Measurements from ENCODE around the gene MOSPD2.

The MOSPD2 gene

GRCh38 chrX:14883826-14884225 is 10.6 kb downstream of the MOSPD2 start:
- no peak for DNase-seq
- TF ChIP-seq GATA1 (IDR thresholded peaks at IDR 0.05; ENCODE audit: low read depth, low read length) (no peak), POLR2A (IDR thresholded peaks at IDR 0.05; ENCODE audit: low read length) (no peak)

DNA sequence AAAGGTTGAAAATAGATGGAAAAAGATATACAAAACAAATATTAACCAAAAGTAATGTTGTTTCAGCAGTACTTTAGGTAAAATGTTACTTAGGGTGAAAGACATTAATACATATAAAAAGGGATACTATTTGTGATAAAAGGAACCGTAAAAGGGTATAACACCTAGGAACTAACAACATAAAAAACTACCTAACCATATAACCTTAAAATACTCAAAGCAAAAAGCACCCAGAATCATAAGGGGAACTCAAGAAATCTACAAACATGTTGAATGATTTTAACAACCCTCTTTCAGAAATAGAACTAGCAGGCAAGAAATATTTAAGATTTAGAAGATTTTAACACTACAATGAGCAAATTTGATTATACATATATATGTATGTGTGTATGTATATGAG is 11.5 kb downstream of the MOSPD2 start:
- DNase-seq = no peak
- TF ChIP-seq GATA1 (IDR thresholded peaks at IDR 0.05; ENCODE audit: low read depth, low read length) (no peak), POLR2A (IDR thresholded peaks at IDR 0.05; ENCODE audit: low read length) (no peak)

DNA sequence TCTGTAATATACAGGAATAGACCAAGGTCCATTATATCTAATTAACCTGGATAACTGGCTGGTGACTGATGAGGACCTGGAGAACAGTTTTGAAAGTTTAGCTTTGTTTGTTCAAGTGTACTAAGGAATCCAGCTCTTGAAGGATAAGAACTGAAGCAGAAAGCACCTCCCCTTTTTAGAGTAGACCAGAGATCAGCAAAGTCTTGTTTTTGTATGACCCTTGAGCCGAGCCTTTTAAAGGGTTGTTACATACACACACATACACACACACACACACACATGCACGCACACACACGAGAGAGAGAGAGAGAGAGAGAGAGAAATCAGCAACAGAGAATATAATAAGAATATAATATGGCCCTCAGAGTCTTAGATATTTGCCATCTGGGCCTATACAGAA is 13.0 kb downstream of the MOSPD2 start:
- TF ChIP-seq GATA1 (IDR thresholded peaks at IDR 0.05; ENCODE audit: low read depth, low read length) (no peak), POLR2A (IDR thresholded peaks at IDR 0.05; ENCODE audit: low read length) (no peak)
- no peak for DNase-seq

- no peak for DNase-seq
Measured at GRCh38 chrX:14896273-14896672, 23.1 kb downstream of the MOSPD2 start.

GRCh38 chrX:14897042-14897441 is 23.8 kb downstream of the MOSPD2 start:
- DNase-seq = no peak
- TF ChIP-seq POLR2A (IDR thresholded peaks at IDR 0.05; ENCODE audit: low read length) (no peak), GATA1 (IDR thresholded peaks at IDR 0.05; ENCODE audit: low read depth, low read length) (no peak)

More at GRCh38 chrX:14896273-14896672, 23.1 kb downstream of the MOSPD2 start:
- TF ChIP-seq POLR2A (IDR thresholded peaks at IDR 0.05; ENCODE audit: low read length) (no peak), GATA1 (IDR thresholded peaks at IDR 0.05; ENCODE audit: low read depth, low read length) (no peak)

DNA sequence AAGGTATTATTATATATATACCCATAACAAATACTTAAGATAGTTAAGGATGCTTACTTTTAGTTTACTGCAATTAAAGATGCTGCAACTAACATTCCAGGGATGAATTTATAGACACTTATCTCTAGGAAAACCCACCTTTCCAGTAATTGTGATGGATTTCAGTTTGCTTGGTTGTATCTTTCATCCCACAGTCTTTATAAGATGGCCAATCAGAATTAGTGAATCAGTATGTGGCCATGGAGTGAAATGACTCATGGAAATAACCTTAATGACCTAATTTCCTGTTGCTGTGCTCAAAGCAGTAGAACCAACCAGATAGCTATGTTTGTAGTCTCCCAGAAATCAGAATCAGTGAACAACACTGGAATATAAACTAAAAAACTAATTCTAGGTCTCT is 26.4 kb downstream of the MOSPD2 start:
- peak in 1 of 2 experiments; percentile 2 for DNase-seq
- TF ChIP-seq GATA1 (IDR thresholded peaks at IDR 0.05; ENCODE audit: low read depth, low read length) (no peak), POLR2A (IDR thresholded peaks at IDR 0.05; ENCODE audit: low read length) (no peak)

GRCh38 chrX:14902537-14902936 is 29.3 kb downstream of the MOSPD2 start:
- TF ChIP-seq POLR2A (IDR thresholded peaks at IDR 0.05; ENCODE audit: low read length) (no peak), GATA1 (IDR thresholded peaks at IDR 0.05; ENCODE audit: low read depth, low read length) (no peak)
- DNase-seq = no peak

GRCh38 chrX:14903891-14904290 is 30.7 kb downstream of the MOSPD2 start:
- TF ChIP-seq POLR2A (IDR thresholded peaks at IDR 0.05; ENCODE audit: low read length) (no peak), GATA1 (IDR thresholded peaks at IDR 0.05; ENCODE audit: low read depth, low read length) (no peak)
- no peak for DNase-seq

GRCh38 chrX:14913241-14913640 is 40.0 kb downstream of the MOSPD2 start:
- DNase-seq = no peak
- TF ChIP-seq POLR2A (IDR thresholded peaks at IDR 0.05; ENCODE audit: low read length) (no peak), GATA1 (IDR thresholded peaks at IDR 0.05; ENCODE audit: low read depth, low read length) (no peak)

- no peak for DNase-seq
- TF ChIP-seq GATA1 (IDR thresholded peaks at IDR 0.05; ENCODE audit: low read depth, low read length) (no peak), POLR2A (IDR thresholded peaks at IDR 0.05; ENCODE audit: low read length) (no peak)
Measured at GRCh38 chrX:14915596-14915995, 42.4 kb downstream of the MOSPD2 start.

- no peak for TF ChIP-seq POLR2A (IDR thresholded peaks at IDR 0.05; ENCODE audit: low read length)
- no peak for TF ChIP-seq GATA1 (IDR thresholded peaks at IDR 0.05; ENCODE audit: low read depth, low read length)
- no peak for DNase-seq
Measured at GRCh38 chrX:14916017-14916674, 42.9 kb downstream of the MOSPD2 start.

- TF ChIP-seq POLR2A (IDR thresholded peaks at IDR 0.05; ENCODE audit: low read length) (no peak), GATA1 (IDR thresholded peaks at IDR 0.05; ENCODE audit: low read depth, low read length) (no peak)
- no peak for DNase-seq
Measured at GRCh38 chrX:14919407-14919806, 46.2 kb downstream of the MOSPD2 start.

GRCh38 chrX:14920196-14920595 is 47.0 kb downstream of the MOSPD2 start:
- TF ChIP-seq POLR2A (IDR thresholded peaks at IDR 0.05; ENCODE audit: low read length) (no peak), GATA1 (IDR thresholded peaks at IDR 0.05; ENCODE audit: low read depth, low read length) (no peak)
- no peak for DNase-seq

DNA sequence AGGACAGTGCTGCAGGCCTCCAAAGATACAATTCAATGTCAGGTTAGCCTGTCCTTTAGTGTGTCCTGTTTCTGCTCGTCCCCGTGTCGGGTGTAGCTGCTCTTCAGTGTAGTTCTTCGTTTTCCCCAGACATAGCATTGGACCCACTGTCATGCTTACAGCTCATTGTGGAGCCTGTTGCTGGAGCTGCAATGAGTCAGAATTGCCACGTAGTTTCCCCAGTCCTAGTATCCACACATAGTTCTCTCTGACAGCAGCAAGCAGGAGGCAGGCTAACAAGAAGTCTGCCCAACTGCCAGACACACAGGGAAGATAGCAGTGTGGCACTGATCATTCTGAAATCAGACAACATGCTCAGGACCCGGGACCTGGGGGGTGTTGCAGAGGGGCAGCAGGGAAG is 49.2 kb downstream of the MOSPD2 start:
- DNase-seq = no peak
- TF ChIP-seq GATA1 (IDR thresholded peaks at IDR 0.05; ENCODE audit: low read depth, low read length) (no peak), POLR2A (IDR thresholded peaks at IDR 0.05; ENCODE audit: low read length) (no peak)

- TF ChIP-seq GATA1 (IDR thresholded peaks at IDR 0.05; ENCODE audit: low read depth, low read length) (no peak), POLR2A (IDR thresholded peaks at IDR 0.05; ENCODE audit: low read length) (no peak)
- DNase-seq = no peak
Measured at GRCh38 chrX:14923761-14924160, 50.5 kb downstream of the MOSPD2 start.

Data from erythroblast (primary cell).